Hypothalamus (tissue), 51 donors: ENCODE results near the gene PDP2.
"Not testable (repeated sequence)": the region's sequence is repeated elsewhere in the genome, so short reads cannot be mapped to it uniquely, and the experiment has no call there.

Source experiments
- DNase-seq, 51 donors: peaks; one replicate each; lab custom pipeline; 2025; lab: John Stamatoyannopoulos, UW

Gene PDP2

DNA sequence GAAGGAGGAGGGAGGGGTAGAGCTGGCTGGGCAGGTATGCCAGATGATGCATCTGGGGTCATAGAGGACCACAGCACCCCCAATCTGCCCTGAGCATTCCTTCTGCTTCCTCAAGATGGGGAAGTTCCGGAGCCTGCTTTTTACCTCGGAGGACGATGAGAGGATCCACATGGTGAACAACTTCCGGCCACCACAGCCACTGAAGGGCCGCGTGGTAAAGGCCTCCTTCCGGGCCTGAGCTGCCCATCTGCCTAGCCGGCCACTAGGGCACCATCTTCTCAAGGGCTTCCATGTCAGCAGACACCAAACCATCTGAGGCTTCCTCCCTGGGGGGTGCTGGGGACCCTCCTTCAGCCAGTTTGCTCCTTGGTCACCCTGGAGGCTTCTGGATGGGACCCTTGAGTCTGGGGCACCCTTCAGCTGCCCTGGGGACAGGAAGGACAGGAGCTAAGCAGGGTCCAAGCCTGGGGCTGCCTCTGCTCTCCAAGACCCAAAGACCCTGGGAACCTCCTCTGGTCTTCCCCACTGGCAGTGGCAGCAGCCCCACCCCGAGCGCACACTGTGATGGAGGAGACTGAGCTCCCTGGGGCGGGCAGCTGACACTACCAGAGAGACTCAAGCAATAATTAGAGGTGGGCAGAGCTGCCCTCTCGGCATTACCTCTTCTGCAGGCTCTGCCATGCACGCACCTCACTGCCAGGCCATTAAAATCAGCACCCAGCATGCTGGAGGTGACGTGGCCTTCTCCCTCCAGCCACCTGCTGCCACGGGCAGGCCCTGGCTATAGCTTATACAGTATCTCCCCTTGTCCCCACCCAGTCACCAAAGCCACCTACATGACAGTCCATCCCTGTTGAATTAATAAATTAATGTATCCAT lies 26.8 kb upstream of the PDP2 start:
- DNase-seq, result no peak

DNA sequence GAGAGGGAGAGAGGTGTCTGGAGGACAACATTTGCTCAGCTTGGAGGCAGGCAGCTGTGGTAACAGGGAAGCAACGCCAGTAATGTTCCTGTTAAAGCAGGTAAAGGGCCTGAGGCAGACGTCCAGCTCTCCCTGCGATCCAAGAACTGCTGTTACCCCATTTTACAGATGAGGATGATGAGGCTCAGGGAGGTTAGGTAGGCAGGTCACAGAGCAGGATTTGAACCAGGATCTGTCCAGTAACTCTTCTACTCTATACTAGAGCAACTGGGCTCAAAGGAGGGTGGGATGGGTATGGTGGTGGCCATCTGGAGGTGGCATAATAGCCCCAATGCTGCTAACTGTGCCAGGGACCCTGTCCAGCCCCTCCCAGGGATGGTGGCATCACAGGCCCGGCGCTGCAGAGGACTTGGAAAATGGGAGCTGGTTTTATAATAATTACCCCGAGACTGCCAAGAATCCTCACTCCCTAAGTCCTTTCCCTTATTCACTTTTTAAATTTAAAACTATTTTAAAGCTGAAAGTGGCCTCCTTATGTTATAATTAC lies 24.1 kb upstream of the PDP2 start:
- no peak for DNase-seq

DNA sequence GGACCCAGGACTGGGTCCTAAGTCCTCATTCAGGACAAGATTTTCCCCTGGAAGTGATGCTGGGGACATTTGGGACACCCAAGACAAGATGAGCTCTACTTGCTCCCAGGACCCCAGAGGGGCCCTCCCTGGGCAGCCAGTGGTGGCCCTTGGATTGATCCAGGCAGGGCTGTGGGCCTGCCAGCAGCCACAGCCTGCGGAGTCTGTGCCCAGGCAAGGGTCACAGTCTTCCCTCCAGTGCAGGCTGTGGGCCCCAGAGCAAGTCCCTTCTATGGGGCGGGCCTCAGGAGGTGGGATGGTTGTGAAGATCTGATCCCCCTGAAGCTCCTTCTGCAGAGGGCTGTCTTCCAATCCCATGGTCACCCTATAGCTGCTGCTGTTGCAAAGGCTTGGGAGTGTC lies 23.5 kb upstream of the PDP2 start:
- DNase-seq, result no peak

DNA sequence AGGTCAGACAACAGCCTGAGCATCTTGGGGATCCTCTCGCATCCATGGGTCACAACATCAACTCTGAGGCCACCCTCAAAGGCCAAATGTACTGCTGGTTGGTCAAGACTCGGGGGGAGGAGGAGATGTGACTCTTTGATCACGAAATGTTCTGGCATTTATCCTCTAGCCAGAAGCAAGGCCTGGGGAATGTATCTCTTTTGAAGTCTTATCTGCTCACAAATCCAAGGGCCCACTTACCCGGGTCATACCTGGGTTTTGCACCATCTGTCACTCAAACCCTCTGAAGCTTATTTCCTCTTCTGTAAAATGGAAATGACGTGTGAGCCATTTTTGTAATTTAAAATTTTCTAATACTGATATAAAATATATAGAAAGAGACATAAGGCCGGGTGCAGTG lies 22.9 kb upstream of the PDP2 start:
- no peak for DNase-seq

DNA sequence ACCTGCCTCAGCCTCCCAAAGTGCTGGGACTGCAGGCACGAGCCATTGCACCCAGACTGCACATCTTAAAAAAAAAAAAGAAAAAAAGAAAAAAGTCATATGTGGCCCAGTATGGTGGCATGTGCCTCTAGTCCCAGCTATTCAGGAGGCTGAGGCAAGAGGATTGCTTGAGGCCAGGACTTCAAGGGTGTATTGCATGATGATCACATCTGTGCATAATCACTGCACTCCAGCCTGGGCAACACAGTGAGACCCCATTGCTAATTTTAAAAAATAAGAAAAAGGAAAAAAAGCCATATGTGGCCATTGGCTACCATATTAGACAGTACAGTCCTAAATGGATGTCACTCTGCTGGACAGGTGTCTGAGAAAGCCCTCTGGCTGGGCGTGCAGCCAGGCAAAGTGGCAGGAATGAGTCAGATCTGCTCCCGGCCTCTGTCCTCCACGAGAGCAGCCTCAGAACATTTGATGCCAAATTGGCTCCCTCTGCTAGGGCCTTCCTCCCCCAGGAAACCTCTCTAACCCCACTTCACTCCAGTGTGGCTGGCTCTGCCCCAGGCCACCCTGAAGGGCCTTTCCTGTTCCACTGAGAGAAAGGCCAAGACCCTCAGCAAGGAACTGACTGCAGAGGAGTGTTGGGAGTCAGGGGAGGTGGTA lies 21.4 kb upstream of the PDP2 start:
- peak in 7 of 51 donors; percentile 5 to 53 (median 10) for DNase-seq

DNA sequence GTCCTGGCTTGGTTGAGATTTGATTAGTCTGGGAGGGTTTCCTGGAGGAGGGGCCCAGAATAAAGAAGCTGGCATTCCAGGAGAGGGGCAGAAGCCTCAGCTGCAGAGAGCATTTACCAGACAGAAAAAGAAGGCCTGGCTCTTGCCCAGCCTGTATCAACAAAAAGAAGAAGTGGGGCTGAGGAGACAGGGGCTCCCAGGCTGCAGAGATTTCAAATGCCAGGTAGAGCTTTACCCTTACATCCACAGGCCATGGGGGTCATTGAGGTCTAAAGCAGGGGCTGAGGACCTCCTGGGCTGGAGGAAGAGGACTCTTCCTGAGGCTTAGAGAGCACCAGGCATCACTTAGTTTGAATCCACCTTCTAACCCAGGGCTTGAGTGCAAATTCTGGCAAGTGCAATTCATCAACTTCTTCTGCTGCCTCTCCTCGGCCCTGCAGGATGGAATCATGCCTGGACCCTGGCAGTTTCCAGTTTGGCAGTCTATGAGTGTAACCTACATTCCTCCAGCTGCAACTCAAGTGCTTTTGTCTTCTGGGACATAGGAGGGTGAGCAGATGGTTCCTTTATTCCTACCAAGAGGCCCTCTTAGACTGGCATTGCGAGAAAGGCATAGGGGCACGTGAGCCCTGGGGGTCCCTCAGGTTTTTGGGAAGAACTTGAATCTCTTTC lies 20.8 kb upstream of the PDP2 start:
- DNase-seq, result peak in 1 of 51 donors; percentile 1

DNA sequence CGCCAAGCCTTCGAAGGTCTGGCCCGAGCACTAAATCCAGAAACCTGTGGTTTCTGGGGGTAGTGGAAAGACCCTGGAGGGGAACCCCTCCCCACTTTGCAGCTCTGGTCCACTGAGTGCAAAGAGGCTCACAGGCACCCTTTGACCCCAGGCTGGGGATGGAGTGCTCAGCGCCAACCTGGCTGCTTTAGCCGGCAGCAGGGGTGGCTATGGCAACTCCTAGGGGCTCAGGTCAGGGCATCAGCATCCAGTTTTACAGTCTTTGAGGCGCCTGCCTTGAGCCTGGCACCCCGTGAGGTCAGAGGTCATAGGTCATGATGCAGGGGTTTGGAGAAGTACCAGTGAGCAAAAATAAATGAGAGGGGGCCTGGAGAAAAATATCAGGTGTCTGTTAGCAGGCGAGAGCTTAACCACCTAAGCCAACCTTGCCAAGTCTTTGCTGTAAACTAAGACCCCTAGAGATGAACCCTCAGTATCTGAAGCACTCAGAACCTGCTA lies 18.2 kb upstream of the PDP2 start:
- no peak for DNase-seq

DNA sequence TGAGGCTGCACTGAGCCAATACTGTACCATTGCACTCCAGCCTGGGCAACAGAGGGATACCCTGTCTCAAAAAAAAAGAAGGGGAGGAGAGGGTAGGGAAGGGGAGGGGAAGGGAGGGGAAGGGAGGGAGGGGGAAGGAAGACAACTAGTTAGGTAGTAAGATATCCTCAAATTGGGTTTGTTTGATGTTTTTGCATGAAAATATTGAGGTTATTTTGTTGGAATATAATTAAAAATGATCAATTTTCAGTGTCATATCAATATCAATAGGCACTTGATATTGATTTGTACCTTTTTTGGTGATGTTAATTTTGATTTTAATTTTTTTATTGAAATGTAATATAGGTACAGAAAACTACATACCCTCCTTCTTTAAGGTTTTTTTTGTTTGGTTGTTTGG lies 16.6 kb upstream of the PDP2 start:
- no peak for DNase-seq

DNA sequence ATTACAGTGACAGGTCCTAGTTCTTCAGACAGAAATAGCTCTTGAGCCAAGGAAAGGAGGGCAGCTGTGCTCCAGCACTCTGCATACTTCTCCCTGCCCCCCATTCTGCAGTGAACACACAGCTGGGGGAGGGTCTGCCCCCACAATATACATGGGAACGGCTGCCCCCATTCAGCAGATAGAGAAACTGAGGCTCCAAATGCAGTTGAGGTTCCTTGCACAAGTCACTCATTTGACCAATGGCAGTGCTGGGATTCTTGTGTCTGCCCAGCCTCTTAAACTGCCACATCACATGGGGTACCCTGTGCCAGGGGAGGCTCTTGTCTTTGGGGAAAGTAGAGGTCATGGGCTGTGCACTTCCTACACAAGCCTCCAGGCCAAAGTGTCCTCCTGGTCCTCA lies 10.9 kb upstream of the PDP2 start:
- no peak for DNase-seq

DNA sequence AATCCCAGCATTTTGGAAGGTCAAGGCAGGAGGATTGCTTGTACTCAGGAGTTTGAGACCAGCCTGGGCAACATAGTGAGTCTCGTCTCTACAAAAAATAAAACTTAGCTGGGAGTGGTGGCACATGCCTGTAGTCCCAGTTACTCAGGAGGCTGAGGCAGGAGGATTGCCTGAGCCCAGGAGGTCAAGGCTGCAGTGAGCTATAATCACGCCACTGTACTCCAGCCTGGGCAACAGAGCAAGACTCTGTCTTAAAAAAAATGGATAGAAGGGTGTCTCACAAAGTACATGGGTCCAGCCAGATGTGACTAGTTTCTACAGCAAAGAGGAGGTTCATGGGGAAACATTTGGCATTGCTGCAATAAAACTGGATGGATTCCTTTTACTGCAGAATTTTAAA lies 9.0 kb upstream of the PDP2 start:
- not testable (repeated sequence) for DNase-seq

DNA sequence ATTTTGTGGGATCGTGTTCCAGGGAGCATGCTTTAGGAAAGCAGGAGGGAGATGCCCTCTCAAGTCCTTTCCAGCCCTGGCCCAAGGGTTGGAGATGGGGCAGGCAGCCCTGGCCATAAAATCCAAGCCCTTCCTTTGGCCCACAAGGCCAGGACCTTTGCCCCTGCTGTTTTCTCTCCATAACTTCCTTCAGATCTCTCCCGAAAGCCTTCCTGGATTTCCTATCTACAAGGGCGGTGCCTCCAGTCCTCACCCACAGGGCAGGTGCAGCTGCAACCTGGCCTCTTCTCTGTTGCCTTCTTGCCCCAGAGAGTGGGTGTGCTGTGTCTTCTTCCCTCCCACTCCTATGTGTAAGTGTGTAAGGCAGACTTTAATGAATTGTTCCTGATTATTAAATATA lies 8.5 kb upstream of the PDP2 start:
- DNase-seq, result no peak

DNA sequence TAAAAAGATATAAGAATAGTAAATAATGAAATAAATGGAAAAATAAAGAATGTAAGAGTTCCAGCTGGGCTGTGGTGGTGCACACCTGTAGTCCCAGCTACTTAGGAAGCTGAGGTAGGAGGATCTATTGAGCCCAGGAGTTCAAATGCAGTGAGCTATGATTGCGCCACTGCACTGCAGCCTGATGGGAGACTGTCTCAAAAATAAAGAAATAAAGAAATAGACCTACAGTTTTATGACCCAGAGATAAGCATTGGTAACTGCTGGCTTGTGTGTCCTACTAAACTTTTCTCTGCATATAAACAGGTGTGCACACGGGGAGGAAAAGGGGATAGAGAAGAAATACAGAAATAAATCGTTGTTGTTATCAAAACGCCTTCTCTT lies 7.8 kb upstream of the PDP2 start:
- no peak for DNase-seq

DNA sequence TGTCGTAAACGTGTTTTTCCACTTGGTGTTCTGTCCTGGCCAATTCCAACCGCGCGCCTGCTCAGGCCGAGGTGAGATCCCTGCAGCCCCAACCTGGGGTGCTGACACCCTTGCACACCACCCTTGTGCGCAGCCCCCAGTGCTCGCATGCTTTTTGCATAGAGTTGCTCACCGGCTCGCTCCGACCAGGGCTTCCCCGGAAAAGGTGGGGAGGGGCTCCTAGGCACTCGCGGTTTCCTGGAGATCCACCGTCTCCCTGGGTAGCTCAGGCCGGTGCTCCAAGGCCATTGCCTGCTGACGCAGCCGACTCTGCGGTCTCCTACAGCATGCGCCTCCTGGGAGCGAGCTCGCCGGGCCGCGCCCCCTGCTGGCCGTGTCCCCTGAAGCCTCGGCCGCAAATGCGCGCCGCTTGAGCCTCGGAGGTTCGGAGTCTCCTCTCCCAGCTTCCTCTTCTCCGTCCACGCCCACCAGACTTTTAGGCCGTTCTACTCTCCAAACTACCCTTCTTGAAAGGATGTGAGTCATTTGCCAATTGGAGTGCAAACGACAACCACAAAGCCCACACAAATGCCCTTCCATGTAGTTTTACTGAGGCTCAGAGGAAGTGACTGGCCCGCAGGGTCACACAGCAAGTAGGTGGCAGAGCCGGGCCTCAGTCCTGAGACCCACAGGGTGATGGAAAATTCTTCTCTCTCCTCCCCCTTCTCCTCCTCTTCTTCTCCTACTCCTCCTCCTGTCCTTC lies 7.2 kb upstream of the PDP2 start:
- DNase-seq, result peak in 50 of 51 donors; percentile 35 to 90 (median 72)

DNA sequence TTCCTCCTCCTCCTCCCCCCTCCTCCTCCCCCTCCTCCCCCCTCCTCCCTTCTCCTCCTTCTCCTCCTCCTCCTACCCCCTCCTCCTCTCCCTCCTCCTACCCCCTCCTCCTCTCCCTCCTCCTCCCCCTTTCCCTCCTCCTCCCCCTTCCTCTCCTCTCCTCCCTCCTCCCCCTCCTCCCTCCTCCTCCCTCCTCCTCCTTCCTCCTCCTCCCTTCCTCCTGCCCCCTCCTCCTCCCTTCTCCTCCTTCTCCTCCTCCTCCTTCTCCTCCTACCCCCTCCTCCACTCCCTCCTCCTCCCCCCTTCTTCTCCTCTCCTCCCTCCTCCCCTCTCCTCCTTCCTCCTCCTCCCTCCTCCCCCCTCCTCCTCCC lies 6.6 kb upstream of the PDP2 start:
- no peak for DNase-seq

DNA sequence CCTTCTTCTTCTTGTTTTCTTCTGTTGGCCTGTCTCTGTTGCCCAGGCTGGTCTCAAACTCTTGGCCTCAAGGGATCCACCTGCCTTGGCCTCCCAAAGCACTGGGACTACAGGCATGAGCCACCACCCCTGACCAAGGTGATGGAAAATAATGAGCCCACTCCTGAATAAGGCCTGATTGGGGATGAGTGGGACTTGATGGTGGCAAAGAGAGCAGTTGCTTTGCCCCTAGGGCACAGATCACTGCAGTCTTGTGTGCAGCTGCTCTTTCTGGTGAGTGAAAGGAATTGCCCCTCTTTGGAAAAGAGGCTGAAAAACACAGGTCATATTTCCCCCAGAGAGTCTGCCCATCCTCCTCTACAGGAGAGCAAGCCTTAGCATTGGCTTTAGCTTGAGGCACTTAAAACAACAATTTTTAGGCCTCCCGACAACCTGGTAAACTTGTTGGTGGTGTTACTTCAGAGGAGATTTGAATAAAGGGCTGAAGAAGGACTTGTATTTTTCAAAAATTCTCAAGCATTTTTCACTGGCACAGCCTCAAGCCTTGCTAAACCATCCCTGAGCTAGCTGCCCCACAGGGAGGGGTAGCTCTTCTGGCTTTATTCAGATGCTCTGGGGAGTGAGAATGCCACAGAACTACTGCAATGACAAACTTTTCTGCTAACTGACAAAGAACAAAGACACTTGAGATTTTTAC lies 6.1 kb upstream of the PDP2 start:
- DNase-seq, result peak in 1 of 51 donors; percentile 3

DNA sequence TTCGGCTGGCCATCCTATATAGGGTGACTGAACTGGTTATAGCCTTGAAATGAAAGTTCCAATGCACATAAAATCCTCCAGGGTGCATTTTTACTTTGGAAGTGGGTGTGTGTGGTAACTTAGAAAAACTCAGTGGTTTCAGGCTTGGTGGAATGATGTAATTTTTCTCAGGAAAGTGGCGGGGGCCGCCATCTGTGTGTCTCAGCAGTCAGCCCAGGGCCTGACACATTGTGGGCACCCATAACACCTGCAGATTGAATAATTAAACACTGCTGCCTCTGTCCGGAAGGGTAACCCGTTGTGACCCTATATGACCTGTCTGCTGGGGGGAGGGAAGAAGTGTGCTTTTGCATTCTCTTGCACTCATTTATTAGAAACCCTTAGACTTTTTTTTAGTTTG lies 2.2 kb upstream of the PDP2 start:
- DNase-seq, result peak in 1 of 51 donors; percentile 23

DNA sequence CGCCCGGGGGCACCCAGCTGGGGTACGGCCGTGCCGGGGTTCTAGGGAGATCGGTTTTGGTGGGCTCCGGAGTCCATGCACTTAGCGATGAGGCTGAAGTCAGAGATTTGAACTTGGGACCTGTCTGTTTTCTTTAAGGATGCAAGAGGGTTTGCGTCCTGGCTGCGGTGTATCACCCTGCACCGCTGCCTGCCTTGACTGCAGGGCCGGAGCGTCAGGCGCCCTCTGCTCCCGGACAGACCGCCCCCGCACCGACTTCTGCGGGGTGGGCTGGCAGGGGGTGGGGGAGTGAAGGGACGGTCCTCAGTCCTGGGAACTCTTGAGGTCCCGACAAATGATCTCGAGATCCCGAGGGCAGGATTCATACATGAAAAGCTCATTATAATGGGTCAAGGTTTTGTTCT lies 701 bp downstream of the PDP2 start:
- peak in 1 of 51 donors; percentile 43 for DNase-seq

DNA sequence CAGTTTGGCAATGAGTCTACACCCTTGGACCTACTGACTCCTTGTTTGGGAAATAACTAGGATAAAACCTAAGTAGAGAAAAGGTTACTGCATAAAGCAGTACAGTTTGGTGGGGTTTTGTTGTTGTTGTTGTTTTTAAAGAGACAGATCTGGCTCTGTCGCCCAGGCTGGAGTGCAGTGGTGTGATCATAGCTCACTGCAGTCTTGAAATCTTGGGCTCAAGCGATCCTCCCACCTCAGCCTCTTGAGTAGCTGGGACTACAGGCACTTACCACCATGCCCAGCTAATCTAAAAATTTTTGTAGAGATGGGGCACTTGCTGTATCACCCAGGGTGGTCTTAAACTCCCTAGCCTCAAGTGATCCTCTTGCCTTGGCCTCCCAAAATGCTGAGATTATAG lies 1.2 kb downstream of the PDP2 start:
- no peak for DNase-seq

DNA sequence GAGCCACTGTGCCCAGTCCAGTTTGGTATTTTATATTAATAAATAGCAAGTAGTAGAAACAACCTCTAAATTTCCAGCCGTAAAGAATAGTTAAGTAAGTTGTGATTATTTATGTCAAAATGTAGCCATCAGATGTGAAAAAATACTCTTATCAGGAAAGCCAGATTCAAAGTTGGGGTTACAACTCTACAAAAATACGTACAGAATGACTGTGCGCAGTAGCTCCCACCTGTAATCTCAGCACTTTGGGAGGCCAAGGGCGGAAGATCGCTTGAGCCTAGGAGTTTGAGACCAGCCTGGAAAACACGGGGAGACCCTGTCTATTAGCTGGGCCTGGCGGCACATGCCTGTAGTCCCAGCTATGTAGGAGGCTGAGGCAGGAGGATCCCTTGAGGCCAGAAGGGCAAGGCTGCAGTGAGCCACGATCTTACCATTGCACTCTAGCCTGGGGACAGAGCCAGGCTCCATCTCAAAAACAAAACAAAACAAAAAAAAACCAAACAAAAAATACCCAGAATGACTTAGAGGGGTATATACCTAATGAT lies 1.7 kb downstream of the PDP2 start:
- no peak for DNase-seq

DNA sequence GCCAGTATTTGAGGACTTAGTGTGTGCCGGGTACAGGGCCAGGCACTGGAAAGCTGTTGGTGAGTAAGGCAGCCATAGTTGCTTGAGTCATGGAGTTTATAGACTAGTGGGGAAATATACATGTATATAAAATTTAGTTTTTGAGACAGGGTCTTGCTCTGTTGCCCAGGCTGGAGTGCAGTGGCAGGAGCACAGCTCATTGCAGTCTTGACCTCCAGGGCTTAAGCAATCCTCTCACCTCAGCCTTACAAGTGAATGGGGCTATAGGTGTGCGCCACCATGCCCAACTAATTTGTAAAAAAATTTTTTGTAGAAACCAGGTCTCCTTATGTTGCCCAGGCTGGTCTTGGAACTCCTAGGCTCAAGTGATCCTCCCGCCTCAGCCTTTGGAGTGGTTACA lies 2.4 kb downstream of the PDP2 start:
- no peak for DNase-seq
